Mucosa of stomach (tissue), 1 donor: ENCODE data around the gene PSMD14.
"Not testable (repeated sequence)": the region's sequence is repeated elsewhere in the genome, so short reads cannot be mapped to it uniquely, and the experiment has no call there.

Experiments used
- H3K27me3 ChIP-seq: one replicate; pipeline ENCODE4 v1.7.0; 2013; ENCODE audit warnings: mild to moderate bottlenecking, low read length; ENCODE audit not compliant: control insufficient read depth, insufficient read depth
- H3K36me3 ChIP-seq: one replicate; pipeline ENCODE4 v1.7.0; 2013; ENCODE audit warnings: low read length; ENCODE audit not compliant: control insufficient read depth, insufficient read depth
- H3K4me1 ChIP-seq: one replicate; pipeline ENCODE4 v1.7.0; 2013; ENCODE audit warnings: mild to moderate bottlenecking, low read length; ENCODE audit not compliant: control insufficient read depth, insufficient read depth
- H3K4me3 ChIP-seq: one replicate; pipeline ENCODE4 v1.7.0; 2013; ENCODE audit warnings: low read length
- H3K9ac ChIP-seq: one replicate; pipeline ENCODE4 v1.7.0; 2013; ENCODE audit warnings: mild to moderate bottlenecking, low read length, moderate library complexity
- H3K9me3 ChIP-seq: one replicate; pipeline ENCODE4 v1.7.0; 2013; ENCODE audit warnings: mild to moderate bottlenecking, low read length, moderate library complexity; ENCODE audit not compliant: control insufficient read depth
- donor health status: Pancreatic carcinoma.

PSMD14 gene

DNA sequence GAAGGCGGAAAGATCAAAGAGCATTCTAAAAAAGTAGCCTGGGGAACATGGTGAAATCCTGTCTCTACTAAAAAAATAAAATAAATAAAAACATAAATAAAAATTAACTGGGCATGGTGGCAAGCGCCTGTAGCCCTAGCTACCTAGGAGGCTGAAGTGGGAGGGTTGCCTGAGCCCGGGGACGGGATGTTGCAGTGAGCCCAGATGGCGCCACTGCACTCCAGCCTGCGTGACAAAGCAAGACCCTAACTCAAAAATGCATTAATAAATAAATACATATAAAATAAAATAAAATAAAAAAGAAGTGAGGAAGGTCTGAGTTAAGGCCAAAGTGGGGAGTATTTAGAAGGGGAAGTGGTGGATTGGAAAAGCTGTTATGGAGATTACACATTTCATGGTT is 1.3 kb upstream of the PSMD14 start:
- Histone ChIP-seq H3K4me1 (peaks cover 10% of the 10 kb centered on the region), H3K27me3 (no peaks in the 10 kb centered on the region), H3K9me3 (no peaks in the 10 kb centered on the region), H3K9ac (no peak overlapping the region), H3K36me3 (no peaks in the 10 kb centered on the region), H3K4me3 (no peak overlapping the region)

DNA sequence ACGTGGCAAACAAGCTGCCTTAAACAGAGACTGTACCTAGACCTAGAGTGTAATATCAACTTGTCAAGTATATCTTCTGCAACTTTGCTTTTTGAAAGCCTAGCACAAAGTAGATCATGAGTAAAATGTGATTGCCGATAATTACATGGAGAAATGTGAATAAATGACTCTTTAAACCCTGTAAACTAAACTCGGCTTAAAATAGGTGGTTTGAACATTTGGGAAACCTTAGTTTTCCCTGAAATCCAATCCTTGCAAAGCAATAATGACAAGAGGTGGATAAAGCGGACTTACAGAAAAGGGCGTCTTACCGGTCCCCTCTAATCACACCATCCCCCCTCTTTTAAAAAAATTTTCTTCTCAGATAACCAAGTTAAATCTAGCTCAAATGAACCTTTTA is 549 bp upstream of the PSMD14 start:
- no peaks in the 10 kb centered on the region for H3K9me3 ChIP-seq
- no peaks in the 10 kb centered on the region for H3K27me3 ChIP-seq
- peak overlapping the region; percentile 71 for H3K9ac ChIP-seq
- H3K4me3 ChIP-seq, result peak overlapping the region; percentile 94
- no peaks in the 10 kb centered on the region for H3K36me3 ChIP-seq
- H3K4me1 ChIP-seq, result peaks cover 10% of the 10 kb centered on the region

DNA sequence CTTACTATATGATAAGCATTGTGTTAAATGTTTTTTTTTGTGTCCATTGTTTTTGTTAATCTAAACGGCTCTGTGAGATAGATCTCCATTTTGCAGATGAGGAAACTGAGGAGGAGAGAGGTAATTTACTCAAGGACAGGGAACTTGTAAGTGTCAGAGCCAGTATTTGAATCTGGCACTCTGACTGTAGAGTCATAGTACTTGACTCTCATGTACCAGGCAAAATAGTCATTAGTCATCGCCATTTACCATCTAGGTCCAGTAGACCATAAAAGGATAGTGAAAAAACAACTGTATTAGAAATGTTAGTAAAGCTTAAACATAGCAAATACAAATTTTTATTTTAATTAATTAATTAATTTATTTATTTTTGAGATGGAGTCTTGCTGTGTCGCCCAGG is 4.8 kb downstream of the PSMD14 start:
- no peaks in the 10 kb centered on the region for H3K27me3 ChIP-seq
- no peaks in the 10 kb centered on the region for H3K36me3 ChIP-seq
- H3K9ac ChIP-seq, result no peak overlapping the region
- H3K9me3 ChIP-seq, result no peaks in the 10 kb centered on the region
- H3K4me3 ChIP-seq, result no peak overlapping the region
- H3K4me1 ChIP-seq, result peaks cover 10% of the 10 kb centered on the region

DNA sequence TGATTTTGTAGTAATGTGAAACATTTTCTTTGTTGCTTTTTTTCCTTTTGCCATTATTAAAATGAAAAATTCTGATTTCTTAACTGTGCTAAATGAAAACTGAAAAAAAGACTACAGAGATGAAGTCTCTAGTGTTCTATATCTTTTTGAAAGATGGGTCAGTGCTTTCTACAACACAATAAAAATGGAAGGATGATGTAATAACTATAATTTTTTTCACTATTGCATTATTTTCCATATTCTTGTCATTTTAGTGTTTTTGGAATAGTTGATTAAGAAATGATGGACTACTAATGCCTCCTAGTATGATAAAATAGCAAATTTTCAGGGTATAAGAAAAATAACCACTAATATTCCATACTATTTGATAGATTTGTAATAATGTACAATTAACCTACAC is 7.2 kb downstream of the PSMD14 start:
- no peak overlapping the region for H3K4me3 ChIP-seq
- no peaks in the 10 kb centered on the region for H3K9me3 ChIP-seq
- H3K9ac ChIP-seq, result no peak overlapping the region
- H3K4me1 ChIP-seq, result no peaks in the 10 kb centered on the region
- no peaks in the 10 kb centered on the region for H3K27me3 ChIP-seq
- no peaks in the 10 kb centered on the region for H3K36me3 ChIP-seq

DNA sequence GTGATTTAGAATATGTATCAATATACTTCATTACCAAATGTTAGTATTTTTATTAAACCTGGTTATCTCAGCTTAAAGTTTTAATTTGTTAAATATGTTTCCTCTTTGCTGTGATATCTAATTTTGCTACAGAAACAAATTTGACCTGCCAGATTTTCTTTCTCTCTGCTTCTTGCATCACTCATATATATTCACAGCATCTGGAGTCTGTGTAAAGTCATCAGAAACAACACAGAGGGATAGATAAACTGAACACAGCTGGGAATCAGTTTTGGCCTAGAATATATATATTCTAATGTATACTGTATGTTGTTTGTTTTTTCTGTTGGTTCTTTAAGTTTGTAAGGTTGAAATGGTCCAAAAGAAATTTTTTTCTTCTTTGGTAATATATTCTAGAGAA is 8.5 kb downstream of the PSMD14 start:
- Histone ChIP-seq H3K4me1 (no peaks in the 10 kb centered on the region), H3K27me3 (no peaks in the 10 kb centered on the region), H3K4me3 (no peak overlapping the region), H3K9me3 (no peaks in the 10 kb centered on the region), H3K9ac (no peak overlapping the region), H3K36me3 (no peaks in the 10 kb centered on the region)

DNA sequence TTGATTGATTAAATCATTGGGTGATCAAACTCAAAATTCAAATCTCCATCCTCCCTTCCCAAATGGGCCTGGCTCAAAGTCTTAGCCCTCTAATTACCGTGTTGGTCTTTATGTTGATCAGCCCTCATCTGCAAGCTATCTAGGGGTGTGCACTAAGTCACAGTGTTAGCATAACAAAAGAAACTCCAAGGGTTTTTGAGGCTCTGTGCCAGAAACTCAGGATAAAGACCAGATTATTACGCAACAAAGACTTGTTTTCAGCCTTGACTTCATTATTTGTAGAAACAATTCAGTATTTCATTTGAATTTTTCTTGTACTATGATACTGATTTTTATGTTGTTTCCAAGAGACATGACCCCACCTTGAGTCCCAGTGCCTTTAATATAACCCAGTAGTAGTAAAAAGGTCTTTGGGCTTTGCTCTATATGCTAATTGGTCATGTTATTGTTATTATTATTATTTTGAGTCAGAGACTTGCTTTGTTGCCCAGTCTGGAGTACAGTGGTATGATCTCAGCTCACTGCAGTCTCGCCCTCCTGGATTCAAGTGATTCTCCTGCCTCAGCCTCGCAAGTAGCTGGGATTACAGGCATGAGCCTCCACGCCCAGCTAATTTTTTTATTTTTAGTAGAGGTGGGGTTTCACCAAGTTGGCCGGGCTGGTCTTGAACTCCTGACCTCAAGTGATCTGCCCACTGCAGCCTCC is 13.9 kb downstream of the PSMD14 start:
- no peaks in the 10 kb centered on the region for H3K36me3 ChIP-seq
- H3K27me3 ChIP-seq, result no peaks in the 10 kb centered on the region
- H3K4me3 ChIP-seq, result no peak overlapping the region
- H3K9ac ChIP-seq, result no peak overlapping the region
- H3K4me1 ChIP-seq, result no peaks in the 10 kb centered on the region
- H3K9me3 ChIP-seq, result no peaks in the 10 kb centered on the region

DNA sequence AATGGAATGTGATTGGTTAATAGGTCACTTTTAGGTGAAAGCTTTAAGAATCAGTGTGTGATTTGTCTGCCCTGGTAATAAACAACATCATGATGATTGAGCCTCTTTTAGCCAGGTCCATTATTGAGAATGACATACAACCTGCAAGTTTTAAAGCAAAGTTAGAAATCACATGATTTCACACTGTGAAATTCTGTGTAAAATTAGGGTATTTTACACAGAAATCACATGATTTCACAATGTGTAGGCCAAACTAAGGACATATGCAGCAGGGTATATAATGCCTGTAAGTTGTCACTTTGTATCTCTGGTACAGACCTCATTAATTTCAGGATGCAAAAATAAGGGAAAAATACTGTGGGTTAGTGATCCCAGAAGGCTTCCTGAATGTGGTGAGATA is 16.7 kb downstream of the PSMD14 start:
- H3K4me1 ChIP-seq, result no peaks in the 10 kb centered on the region
- H3K36me3 ChIP-seq, result no peaks in the 10 kb centered on the region
- no peaks in the 10 kb centered on the region for H3K27me3 ChIP-seq
- H3K4me3 ChIP-seq, result no peak overlapping the region
- H3K9me3 ChIP-seq, result no peaks in the 10 kb centered on the region
- no peak overlapping the region for H3K9ac ChIP-seq

DNA sequence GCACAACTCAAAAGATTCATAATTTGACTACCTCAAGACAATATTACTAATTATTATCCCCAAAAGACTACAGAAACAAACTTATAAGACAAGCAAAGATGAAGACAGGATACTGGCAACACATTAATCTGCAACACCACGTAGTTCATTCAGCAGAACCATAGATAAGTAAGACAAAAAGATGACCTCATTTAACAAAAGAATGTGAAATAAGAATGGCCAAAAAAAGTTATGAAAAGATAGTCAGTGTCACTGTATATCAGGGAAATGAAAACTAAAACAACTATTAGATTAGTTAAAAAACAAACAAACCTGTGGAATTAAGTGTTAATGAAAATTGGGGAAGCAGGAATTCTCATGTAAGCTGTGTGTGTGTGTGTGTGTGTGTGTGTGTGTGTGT is 19.4 kb downstream of the PSMD14 start:
- Histone ChIP-seq H3K36me3 (no peaks in the 10 kb centered on the region), H3K4me1 (no peaks in the 10 kb centered on the region), H3K27me3 (no peaks in the 10 kb centered on the region), H3K9ac (no peak overlapping the region), H3K4me3 (no peak overlapping the region), H3K9me3 (no peaks in the 10 kb centered on the region)

DNA sequence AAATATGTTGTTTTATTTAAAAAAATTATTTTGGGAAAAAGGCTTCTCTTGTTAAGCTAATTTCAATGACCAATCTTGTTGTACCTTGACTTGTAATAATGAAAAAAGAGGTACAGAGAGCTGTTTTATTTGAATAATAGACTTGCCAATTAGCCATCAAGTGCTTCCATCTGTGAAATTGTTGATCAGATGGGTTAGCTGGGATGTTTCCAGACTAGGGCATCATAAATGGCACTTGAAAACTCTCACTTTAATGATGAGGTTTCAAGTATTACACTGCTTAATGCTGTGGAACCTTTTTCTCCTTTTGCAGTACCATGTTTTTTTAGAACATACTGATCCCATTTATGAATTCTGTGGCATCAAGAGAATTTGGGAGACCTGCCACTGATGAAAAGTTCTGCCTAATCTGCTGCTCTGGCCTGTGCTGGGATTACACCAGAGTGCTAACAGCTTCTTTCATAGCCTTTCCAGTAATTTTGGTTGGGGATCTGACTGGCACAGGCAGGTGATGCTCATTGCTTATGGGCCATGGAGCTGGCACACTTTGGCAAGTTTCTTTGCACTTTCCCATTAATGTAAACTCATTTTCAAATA is 24.2 kb downstream of the PSMD14 start:
- no peak overlapping the region for H3K4me3 ChIP-seq
- no peaks in the 10 kb centered on the region for H3K9me3 ChIP-seq
- no peak overlapping the region for H3K9ac ChIP-seq
- H3K4me1 ChIP-seq, result no peaks in the 10 kb centered on the region
- no peaks in the 10 kb centered on the region for H3K27me3 ChIP-seq
- no peaks in the 10 kb centered on the region for H3K36me3 ChIP-seq

DNA sequence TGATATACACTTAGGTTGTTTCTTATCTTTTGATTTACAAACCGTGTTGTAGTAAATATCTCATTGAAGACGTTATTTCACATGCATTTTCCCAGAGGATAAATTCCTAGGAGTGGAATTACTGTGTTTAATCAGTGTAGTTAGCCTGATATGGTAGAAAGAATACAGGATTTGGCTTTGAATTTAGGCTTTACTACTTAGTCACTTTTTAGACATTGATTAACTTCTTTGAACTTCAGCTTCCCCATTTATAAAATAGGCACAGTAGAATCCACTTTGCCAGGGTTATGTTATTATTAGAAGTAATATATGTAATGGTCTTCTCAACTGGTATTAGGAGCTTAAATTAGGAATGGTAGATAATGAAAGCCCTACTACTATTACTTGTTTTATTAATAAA is 27.4 kb downstream of the PSMD14 start:
- Histone ChIP-seq H3K36me3 (no peaks in the 10 kb centered on the region), H3K27me3 (no peaks in the 10 kb centered on the region), H3K4me3 (no peak overlapping the region), H3K9ac (no peak overlapping the region), H3K9me3 (no peaks in the 10 kb centered on the region), H3K4me1 (no peaks in the 10 kb centered on the region)

DNA sequence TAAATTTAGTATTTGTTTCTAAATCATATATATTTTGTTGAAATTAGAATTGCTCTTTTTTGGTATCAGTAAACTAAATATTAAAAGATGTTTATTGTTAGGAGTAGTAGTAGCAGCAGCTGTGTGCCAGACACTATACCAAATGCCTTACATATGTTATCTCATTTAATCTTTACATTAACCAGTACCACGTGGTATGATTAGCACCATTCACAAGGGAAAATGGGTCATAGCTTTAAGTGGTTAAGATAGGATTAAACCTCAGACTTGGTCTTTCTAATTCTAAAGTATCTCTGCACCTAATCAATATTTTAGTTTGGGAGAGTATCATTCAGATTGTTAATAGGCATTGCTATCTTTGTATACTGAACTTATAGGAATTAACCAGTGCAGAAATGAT is 29.0 kb downstream of the PSMD14 start:
- Histone ChIP-seq H3K9me3 (no peaks in the 10 kb centered on the region), H3K4me1 (no peaks in the 10 kb centered on the region), H3K36me3 (no peaks in the 10 kb centered on the region), H3K9ac (no peak overlapping the region), H3K27me3 (no peaks in the 10 kb centered on the region), H3K4me3 (no peak overlapping the region)

DNA sequence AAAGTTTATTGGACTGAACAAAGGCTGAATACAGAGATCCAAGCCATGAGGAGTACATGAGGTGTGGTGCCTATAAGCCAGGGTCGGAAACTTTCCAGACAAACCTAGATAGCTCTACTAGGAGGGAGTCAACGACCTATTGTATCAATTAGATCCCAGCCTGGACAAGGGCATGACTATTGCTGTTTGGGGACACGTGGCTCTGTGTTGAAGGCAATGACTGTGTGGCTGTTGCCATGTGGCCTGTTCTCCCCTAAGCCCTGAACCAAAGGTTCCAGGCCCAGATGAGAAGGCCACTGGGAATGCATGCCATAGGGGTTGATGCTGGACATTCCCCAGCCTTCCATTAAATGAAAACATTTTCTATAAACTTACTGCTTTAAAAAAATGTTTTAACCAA is 31.3 kb downstream of the PSMD14 start:
- H3K4me1 ChIP-seq, H3K27me3 ChIP-seq, H3K36me3 ChIP-seq: not testable (repeated sequence)

More for the DNA sequence above, 31.3 kb downstream of the PSMD14 start:
- not testable (repeated sequence) for H3K9ac ChIP-seq, H3K4me3 ChIP-seq, H3K9me3 ChIP-seq
